ENCODE data around the gene MYO5C.

MYO5C gene

DNA sequence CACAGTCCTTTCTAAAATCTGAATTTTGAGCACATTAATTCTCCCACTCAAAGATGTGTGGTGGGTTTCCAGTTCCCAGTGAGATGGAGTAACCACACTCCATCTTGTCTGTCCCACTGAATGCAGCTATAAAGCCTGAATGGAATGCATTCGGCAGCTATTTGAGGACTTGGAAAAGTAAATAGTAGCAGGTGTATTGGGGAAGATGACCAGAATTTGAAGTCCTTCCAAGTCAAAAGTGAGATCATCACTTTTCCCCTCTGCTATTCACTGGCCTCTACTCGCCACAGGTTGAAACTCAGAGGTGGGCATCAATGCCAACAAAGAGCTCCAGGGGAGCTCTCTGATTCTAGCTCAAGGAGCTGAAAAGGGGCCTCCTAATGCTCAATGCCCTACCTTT is 96.3 kb downstream of the MYO5C start:
- no peak for DNase-seq
- no peaks in the 10 kb centered on the region for H3K9me3 ChIP-seq
- TF ChIP-seq, protein P1, sequence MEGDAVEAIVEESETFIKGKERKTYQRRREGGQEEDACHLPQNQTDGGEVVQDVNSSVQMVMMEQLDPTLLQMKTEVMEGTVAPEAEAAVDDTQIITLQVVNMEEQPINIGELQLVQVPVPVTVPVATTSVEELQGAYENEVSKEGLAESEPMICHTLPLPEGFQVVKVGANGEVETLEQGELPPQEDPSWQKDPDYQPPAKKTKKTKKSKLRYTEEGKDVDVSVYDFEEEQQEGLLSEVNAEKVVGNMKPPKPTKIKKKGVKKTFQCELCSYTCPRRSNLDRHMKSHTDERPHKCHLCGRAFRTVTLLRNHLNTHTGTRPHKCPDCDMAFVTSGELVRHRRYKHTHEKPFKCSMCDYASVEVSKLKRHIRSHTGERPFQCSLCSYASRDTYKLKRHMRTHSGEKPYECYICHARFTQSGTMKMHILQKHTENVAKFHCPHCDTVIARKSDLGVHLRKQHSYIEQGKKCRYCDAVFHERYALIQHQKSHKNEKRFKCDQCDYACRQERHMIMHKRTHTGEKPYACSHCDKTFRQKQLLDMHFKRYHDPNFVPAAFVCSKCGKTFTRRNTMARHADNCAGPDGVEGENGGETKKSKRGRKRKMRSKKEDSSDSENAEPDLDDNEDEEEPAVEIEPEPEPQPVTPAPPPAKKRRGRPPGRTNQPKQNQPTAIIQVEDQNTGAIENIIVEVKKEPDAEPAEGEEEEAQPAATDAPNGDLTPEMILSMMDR (IDR thresholded peaks at IDR 0.05), result no peak
- intact Hi-C loops (cut with DNase I; ENCODE audit: low total_unique reads), result no loop called here
- H3K27me3 ChIP-seq, result no peaks in the 10 kb centered on the region
- H3K4me3 ChIP-seq, result no peak overlapping the region
- peaks cover 0 to 2% (median 0%) of the 10 kb centered on the region in 3 donors for H3K36me3 ChIP-seq
- no peak overlapping the region for H3K27ac ChIP-seq
- H3K4me1 ChIP-seq, result no peaks in the 10 kb centered on the region

DNA sequence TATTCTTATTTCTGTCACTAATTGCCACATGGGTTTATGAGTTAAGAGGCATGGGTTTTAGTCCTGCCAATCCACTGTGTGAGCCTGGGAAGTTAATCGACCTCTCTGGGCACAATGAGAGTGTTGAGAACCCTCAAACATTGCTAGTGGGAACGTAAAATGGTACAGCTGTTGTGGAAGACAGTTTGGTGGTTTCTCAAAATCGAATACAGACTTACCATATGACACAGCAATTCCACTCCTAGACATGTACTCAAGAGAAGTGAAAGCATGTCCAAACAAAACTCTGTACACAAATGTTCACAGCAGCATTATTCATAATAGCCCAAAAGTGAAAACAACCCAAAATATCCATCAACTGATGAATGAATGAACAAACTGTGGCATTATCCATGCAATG is 98.7 kb downstream of the MYO5C start:
- TF ChIP-seq, protein P1 (IDR thresholded peaks at IDR 0.05), result no peak
- H3K27ac ChIP-seq, result no peak overlapping the region
- intact Hi-C loops (cut with DNase I; ENCODE audit: low total_unique reads), result no loop called here
- no peaks in the 10 kb centered on the region for H3K36me3 ChIP-seq
- H3K4me1 ChIP-seq, result no peaks in the 10 kb centered on the region
- no peaks in the 10 kb centered on the region for H3K27me3 ChIP-seq
- no peak overlapping the region for H3K4me3 ChIP-seq
- DNase-seq, result no peak
- H3K9me3 ChIP-seq, result no peaks in the 10 kb centered on the region

DNA sequence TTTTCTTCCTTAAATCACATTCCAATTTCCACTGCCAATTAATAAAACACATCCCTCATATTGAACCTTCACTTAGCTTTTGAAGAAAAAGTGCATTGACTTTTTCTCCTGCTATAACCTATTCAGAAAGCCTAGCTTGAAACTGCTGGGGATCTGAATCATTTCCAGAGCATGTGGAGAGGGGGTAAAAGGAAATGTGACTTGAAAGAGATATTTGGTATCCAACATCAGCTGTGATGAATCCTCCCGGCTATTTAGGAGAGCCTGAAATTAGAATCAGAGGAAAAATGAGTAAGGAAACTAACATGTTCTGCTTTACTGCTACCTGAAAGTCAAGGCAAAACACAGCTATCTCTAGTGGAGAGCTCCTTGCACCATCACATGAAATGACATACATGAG is 101.8 kb downstream of the MYO5C start:
- H3K36me3 ChIP-seq, result no peaks in the 10 kb centered on the region
- intact Hi-C loops (cut with DNase I; ENCODE audit: low total_unique reads), result no loop called here
- no peak overlapping the region for H3K27ac ChIP-seq
- no peak for DNase-seq
- no peak overlapping the region for H3K4me3 ChIP-seq
- TF ChIP-seq, protein P1 (IDR thresholded peaks at IDR 0.05), result no peak
- no peaks in the 10 kb centered on the region for H3K4me1 ChIP-seq
- H3K9me3 ChIP-seq, result no peaks in the 10 kb centered on the region
- no peaks in the 10 kb centered on the region for H3K27me3 ChIP-seq

DNA sequence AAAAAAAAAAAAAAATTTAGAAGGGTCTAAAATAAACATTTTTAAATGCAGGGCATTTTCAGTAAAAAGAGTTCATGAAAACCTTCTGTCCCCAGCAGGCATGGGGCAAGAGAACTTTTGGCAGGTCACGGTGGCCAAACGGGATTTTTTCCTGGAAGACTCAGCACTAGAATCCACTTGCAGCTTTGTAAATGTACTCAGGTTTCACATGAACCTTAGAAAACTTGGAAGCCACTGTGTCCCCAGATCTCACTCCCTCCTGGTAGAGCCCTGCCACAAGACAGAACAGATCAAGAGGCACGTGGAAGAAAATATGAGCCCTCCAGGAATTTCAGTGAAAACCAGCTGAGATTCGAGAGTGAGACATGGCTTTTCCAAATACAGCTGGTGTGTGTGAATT is 102.3 kb downstream of the MYO5C start:
- Histone ChIP-seq H3K9me3 (no peaks in the 10 kb centered on the region), H3K36me3 (no peaks in the 10 kb centered on the region), H3K27ac (no peak overlapping the region), H3K4me1 (no peaks in the 10 kb centered on the region), H3K4me3 (no peak overlapping the region), H3K27me3 (no peaks in the 10 kb centered on the region)
- TF ChIP-seq, protein P1 (IDR thresholded peaks at IDR 0.05), result no peak
- DNase-seq, result no peak
- intact Hi-C loops (cut with DNase I; ENCODE audit: low total_unique reads), result no loop called here

DNA sequence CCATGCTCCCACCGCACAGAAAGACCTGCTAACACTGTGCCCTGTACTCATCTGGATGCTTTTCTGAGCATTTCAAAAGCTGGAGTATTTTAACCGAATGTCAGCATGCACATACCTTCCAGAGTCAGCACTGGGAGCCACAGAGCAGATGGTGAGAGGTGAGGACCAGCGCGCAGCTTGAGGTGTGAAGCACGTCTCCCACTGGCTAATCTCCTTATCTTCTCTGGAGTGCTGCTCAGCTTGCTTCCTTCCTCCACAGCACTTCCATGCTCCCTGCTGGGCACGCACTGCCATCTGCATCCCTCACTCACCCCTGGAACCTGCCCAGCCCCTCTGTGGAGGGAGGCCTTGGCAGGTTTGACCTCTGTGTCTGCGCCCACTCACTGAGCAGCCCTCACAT is 104.4 kb downstream of the MYO5C start, which contains the start of gene GNB5:
Gene GNB5, minus strand, starts transcription at position 186 of the 400 bp plus-strand sequence. CDS start 6,716 bp downstream, outside the sequence.
- Histone ChIP-seq H3K9me3 (no peaks in the 10 kb centered on the region), H3K36me3 (no peaks in the 10 kb centered on the region), H3K27me3 (no peaks in the 10 kb centered on the region), H3K4me3 (no peak within 1 kb of the TSS), H3K27ac (no peak within 1 kb of the TSS), H3K4me1 (no peaks in the 10 kb centered on the region)
- TF ChIP-seq, protein P1 (IDR thresholded peaks at IDR 0.05), result no peak
- no peak for DNase-seq
- intact Hi-C loops (cut with DNase I; ENCODE audit: low total_unique reads), result no loop called here

Data from tibial artery (tissue), 4 donors.